HCT116 (cell line): Measurements from ENCODE around the gene COX6A2.

Experiments used
- CTCF ChIP-seq, 3 experiments: fragments of 200-600 bp in 1 of 3; sonication (generic) in 1 of 3; IDR thresholded peaks in 2 of 3; conservative IDR thresholded peaks in 1 of 3; 2 replicates each; pipeline ENCODE4 v1.5.1; 2012 to 2017; ENCODE audit warnings: low read depth in 2 of 3, low read length in 2 of 3, antibody characterized with exemption in 1 of 3, borderline replicate concordance in 1 of 3, control low read depth in 1 of 3, mild to moderate bottlenecking in 1 of 3, mixed read lengths in 1 of 3, mixed run types in 1 of 3, moderate library complexity in 1 of 3; ENCODE audit not compliant: insufficient read depth in 1 of 3
- EZH2 ChIP-seq: fragments of 200-600 bp; sonication (generic); IDR thresholded peaks from 2 replicates; pipeline ENCODE4 v1.6.1; 2017; ENCODE audit warnings: antibody characterized with exemption, mixed run types
- POLR2A ChIP-seq: IDR thresholded peaks from 2 replicates; pipeline ENCODE4 v1.7.0; 2011; ENCODE audit warnings: borderline replicate concordance; ENCODE audit not compliant: insufficient read depth, insufficient read length; ENCODE audit errors: extremely low read depth
- POLR2AphosphoS5 ChIP-seq: IDR thresholded peaks from 2 replicates; pipeline ENCODE4 v1.6.1; 2011; ENCODE audit warnings: mild to moderate bottlenecking, low read depth, low read length, moderate library complexity
- REST ChIP-seq: IDR thresholded peaks from 2 replicates; pipeline ENCODE4 v1.6.1; 2012; ENCODE audit warnings: low read depth
- SIN3A ChIP-seq: IDR thresholded peaks from 2 replicates; pipeline ENCODE4 v1.6.1; 2012; ENCODE audit warnings: low read depth
- TF ChIP-seq, protein P1 (sequence below): IDR thresholded peaks from 2 replicates; pipeline ENCODE4 v1.6.1; 2012

DNA sequence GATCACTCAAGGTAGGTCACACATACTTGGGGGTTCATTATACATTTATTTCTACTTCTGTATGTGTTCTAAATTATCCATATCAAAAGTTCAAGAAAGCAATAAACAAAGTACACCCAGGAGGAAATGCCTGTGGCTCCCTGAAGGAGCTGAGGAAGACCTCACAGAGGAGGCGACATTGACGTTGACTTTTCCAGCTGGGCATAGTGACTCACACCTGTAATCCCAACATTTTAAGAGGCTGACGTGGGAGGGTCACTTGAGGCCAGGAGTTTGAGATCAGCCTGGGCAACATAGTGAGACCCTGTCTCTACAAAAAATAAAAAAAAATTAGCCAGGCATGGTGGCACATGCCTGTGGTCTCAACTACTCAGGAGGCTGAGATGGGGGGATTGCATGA, 18.7 kb downstream of the COX6A2 start:
- TF ChIP-seq POLR2AphosphoS5 (no peak), CTCF (IDR thresholded peaks at IDR 0.05 in 2 of 3, conservative IDR thresholded peaks at IDR 0.05 in 1 of 3; ENCODE audit: borderline replicate concordance in 1 of 3, insufficient read depth in 1 of 3, low read depth in 2 of 3, low read length in 2 of 3) (no peak), POLR2A (no peak), SIN3A (no peak), EZH2 (no peak), REST (no peak)
- TF ChIP-seq, protein P1, sequence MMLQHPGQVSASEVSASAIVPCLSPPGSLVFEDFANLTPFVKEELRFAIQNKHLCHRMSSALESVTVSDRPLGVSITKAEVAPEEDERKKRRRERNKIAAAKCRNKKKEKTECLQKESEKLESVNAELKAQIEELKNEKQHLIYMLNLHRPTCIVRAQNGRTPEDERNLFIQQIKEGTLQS: no peak
